DOHH2 (cell line): ENCODE measurements around the gene TBATA.

ENCODE experiments used
- CTCF ChIP-seq: fragments of 200-600 bp; sonication (generic); IDR thresholded peaks from one replicate; pipeline ENCODE4 v1.5.1; 2014; ENCODE audit warnings: antibody characterized with exemption, mild to moderate bottlenecking, low read depth, low read length; ENCODE audit not compliant: poor library complexity, severe bottlenecking
- EZH2phosphoT487 ChIP-seq: fragments of 200-600 bp; sonication (generic); IDR thresholded peaks from 2 replicates; pipeline ENCODE4 v1.6.1; 2017; ENCODE audit warnings: borderline replicate concordance, mild to moderate bottlenecking, antibody characterized with exemption, low read length, moderate library complexity, mixed read lengths

- TF ChIP-seq EZH2phosphoT487 (no peak), CTCF (no peak)
Measured at GRCh38 chr10:70743430-70743788, 41.8 kb downstream of the TBATA start.
